ENCODE results near the gene CELF5. TPM values are rescaled to one million over a fixed set of nuclear protein-coding genes. Genes with fewer than 3 reads are reported as not detected.
"Not testable (repeated sequence)": the region's sequence is repeated elsewhere in the genome, so short reads cannot be mapped to it uniquely, and the experiment has no call there.

Gene CELF5
- total RNA-seq, 2 donors from 2014 or later: 0.24 to 0.26 TPM

DNA sequence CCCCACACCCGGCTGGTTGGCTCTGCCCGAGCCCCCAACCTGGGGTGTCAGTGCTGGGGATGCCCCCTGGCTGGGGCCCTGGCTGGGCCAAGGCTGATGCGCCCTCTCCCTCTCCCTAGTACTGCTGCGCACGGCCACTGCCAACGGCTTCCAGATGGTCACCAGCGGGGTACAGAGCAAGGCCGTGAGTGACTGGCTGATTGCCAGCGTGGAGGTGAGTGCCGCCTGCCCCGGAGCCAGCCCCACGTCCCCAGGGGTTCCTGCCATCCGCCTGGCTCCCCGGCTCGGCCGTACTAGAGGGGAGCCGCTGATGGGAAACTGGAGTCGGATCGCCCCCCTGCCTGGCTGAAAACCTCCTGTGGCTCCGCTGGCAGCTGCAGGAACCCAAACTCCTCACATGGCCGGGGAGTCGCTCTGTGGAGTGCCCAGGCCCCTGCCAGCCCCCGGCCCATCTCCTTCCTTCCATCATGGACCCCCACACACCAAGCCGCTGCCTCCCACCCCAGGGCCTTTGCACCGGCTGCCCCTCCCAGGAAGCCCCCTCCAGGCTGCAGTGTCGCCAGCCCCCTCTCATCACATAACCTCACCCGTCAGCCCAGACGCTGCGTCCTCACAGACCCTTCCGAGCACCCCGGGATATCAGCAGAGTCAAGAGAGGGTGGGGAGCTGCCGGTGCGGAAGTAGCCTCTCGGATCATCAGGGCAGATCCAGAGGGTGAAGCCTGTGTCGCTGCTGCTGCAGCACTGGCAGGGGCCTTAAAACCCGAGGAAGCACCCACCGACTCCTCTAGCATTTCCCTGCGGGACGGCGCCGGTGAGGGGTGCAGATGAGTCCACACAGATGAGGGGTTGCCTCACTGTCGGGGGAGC is 28.2 kb upstream of the CELF5 start:
- ATAC-seq (replicated peaks): no peak
- Mint-ChIP-seq H3K27me3 (no peaks in the 10 kb centered on the region), H3K4me3 (no peak overlapping the region), H3K27ac (no peak overlapping the region), H3K4me1 (no peaks in the 10 kb centered on the region), H3K36me3 (ENCODE audit: low read depth) (peaks cover 21% of the 10 kb centered on the region), H3K9me3 (no peaks in the 10 kb centered on the region)

DNA sequence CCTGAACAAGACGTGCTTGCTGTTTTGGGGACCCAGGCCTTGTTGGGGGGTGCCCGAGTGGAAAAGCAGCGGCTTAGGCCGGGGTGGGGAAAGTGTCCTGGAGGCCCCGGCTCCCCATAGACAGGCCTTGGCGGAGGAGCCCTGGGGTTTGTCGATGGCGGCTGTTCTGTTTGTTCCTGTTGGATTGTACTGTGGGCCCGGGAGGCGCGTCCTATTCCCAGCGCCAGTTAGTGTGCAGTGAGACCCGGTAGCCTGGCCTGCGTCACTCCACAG is 27.6 kb upstream of the CELF5 start:
- no peak overlapping the region for H3K4me3 Mint-ChIP-seq
- H3K9me3 Mint-ChIP-seq: no peaks in the 10 kb centered on the region
- peaks cover 21% of the 10 kb centered on the region for H3K36me3 Mint-ChIP-seq (ENCODE audit: low read depth)
- H3K4me1 Mint-ChIP-seq: no peaks in the 10 kb centered on the region
- no peak for ATAC-seq (replicated peaks)
- H3K27me3 Mint-ChIP-seq: no peaks in the 10 kb centered on the region
- H3K27ac Mint-ChIP-seq: no peak overlapping the region

DNA sequence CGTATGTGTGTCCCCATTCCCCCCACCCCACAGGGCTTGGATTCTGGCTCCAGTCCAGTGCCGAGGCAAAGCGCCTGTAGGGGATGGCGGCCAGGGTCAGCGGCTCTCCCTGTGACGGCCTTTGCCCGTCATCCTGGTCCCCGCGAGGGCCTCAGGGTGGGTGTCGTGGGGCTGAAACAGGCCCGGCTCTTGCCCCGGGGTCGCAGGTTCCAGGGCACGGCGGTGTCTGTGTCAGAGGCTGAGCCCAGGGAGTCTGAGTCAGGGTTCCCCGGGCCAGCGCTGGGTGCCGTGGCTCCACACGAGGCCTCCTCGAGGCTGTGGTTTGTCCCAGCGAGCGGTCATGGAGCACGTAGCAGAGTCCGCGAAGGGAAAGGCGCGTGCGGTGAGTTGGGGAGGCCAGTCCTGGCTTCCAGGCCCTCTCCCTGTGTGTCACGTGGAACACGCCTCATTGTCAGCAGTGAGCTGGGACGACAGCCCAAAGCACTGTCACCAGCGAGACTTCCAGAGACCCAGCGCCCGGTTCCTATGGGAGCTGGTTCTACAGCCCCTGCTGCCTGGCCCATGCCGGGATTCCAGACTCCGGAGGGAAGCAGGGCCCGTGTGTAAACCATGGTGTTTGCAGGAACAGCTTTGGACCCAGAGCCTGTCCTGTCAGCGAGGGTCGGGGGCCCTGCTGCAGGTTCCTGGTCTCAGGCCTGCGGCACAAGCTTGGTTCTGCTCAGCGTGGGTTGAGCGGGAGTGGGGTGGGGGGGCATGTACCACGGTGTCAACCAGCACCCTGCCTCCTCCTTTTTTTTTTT is 25.4 kb upstream of the CELF5 start:
- Mint-ChIP-seq H3K4me1 (no peaks in the 10 kb centered on the region), H3K27ac (no peak overlapping the region), H3K9me3 (no peaks in the 10 kb centered on the region), H3K4me3 (no peak overlapping the region), H3K36me3 (ENCODE audit: low read depth) (peaks cover 9% of the 10 kb centered on the region), H3K27me3 (no peaks in the 10 kb centered on the region)
- ATAC-seq (replicated peaks): no peak

DNA sequence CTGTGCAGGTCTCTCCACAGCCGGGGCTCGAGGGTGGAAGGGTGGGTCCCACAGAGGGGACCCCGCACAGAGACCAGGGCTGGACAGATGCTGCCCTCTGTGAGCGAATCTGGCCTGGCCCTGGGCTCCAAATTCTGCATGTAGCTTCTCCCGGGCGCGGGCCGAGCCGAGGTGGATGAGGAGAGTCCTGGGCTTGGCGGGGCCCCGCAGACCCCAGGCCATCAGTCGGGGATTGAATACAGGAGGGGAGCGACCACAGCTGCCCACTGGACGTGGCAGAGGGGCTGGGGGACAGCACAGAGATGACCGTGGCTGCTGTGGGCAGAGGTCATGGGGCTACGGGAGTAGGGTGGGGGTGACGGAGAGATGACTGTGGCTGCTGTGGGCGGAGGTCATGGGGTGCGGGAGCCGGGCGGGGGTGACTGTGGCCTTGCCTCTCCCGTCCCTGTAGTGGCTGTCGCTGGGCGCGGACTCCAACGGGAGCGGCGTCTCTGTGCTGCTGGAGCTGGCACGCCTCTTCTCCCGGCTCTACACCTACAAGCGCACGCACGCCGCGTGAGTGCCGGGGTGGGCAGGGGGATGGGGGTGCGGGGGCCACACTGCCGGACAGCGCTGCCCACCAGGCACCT is 23.3 kb upstream of the CELF5 start:
- H3K4me3 Mint-ChIP-seq: no peak overlapping the region
- no peaks in the 10 kb centered on the region for H3K9me3 Mint-ChIP-seq
- H3K36me3 Mint-ChIP-seq (ENCODE audit: low read depth): peaks cover 6% of the 10 kb centered on the region
- no peaks in the 10 kb centered on the region for H3K27me3 Mint-ChIP-seq
- no peak for ATAC-seq (replicated peaks)
- H3K4me1 Mint-ChIP-seq: no peaks in the 10 kb centered on the region
- no peak overlapping the region for H3K27ac Mint-ChIP-seq

DNA sequence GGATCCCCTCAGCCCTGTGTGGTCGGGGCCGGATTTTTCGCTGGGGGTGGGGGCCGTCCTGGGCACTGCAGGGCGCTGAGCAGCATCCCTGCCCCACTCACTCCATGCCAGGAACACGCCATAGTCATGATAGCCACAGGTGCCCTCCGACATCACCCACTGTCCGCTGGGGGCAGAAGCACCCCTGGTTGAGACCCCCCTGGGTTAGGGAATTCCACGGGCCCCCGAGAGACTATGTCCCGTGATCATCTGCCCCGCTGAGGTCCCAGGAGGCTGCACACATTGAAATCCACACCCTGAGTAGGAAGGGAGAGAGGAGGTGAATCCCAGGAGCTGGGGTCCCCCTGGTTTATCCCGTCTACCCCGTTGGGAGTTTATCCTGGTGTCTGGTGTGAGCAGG is 22.6 kb upstream of the CELF5 start:
- Mint-ChIP-seq H3K27ac (no peak overlapping the region), H3K4me3 (no peak overlapping the region), H3K9me3 (no peaks in the 10 kb centered on the region), H3K36me3 (ENCODE audit: low read depth) (peaks cover 6% of the 10 kb centered on the region), H3K27me3 (no peaks in the 10 kb centered on the region), H3K4me1 (no peaks in the 10 kb centered on the region)
- ATAC-seq (replicated peaks): no peak

DNA sequence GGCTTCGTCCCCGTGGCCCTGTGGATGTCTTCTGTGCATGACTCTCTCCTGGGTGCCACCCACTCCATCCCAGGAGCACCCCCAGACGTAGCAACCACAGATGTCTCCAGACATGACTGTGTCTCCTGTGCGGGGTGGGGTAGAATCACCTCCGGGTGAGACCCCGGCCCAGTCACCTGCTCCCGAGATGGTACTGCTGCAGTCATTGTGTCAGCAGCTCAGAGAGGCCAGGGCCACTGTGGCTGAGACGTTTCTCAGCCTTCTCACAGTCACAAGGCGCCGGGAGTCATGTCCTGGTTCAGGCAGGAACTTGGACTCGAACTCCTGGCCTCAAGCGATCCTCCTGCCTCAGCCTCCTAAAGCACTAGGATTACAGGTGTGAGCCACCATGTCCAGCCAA is 22.1 kb upstream of the CELF5 start:
- Mint-ChIP-seq H3K4me1 (no peaks in the 10 kb centered on the region), H3K27ac (no peak overlapping the region), H3K9me3 (no peaks in the 10 kb centered on the region), H3K4me3 (no peak overlapping the region), H3K36me3 (ENCODE audit: low read depth) (peaks cover 6% of the 10 kb centered on the region), H3K27me3 (no peaks in the 10 kb centered on the region)
- no peak for ATAC-seq (replicated peaks)

DNA sequence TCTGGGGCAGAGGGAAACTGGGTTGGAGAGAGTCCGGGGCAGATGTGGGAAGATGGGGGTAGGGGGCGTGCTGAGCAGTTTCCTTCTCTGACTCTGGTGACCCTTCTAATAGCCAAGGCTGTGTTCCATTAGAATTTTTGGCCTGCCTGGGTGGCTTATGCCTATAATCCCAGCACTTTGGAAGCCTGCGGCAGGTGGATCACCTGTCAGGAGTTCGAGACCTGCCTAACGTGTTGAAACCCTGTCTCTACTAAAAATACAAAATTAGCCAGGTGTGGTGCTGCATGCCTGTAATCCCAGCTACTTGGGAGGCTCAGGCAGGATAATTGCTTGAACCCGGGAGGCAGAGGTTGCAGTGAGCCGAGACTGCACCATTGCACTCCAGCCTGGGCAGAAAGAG is 21.6 kb upstream of the CELF5 start:
- not testable (repeated sequence) for H3K4me1 Mint-ChIP-seq; H3K36me3 Mint-ChIP-seq (ENCODE audit: low read depth); H3K9me3 Mint-ChIP-seq; H3K27me3 Mint-ChIP-seq; H3K27ac Mint-ChIP-seq; H3K4me3 Mint-ChIP-seq; ATAC-seq (replicated peaks)

DNA sequence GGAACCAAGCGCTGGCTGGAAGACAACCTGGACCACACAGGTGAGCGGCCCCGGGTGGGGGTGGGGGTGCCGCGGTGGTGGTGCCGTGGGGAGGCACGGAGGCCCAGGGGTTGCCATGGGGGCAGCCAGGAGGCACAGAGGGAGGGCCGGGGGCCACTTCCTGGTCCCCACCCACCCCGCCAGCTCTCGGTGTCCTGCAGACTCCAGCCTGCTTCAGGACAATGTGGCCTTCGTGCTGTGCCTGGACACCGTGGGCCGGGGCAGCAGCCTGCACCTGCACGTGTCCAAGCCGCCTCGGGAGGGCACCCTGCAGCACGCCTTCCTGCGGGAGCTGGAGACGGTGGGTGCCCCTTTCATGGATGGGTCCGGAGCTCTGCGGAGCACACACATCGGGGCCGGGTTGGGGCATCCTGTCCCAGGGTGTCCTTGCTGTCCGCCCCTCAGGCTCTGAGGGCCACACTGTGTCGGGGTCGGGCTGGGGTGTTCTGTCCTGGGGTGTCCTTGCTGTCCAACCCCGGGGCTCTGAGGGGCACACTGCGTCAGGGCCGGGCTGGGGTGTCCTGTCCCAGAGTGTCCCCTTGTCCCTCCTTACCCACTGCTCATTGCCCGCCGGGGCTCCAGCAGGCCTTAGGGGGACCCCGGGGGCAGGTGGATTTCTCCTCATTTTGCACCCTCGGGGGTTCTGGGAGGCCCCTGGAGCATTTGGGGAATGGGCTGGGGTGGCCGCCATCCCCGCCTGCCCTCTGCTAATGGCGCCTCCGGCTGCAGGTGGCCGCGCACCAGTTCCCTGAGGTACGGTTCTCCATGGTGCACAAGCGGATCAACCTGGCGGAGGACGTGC is 20.4 kb upstream of the CELF5 start:
- Mint-ChIP-seq H3K27ac (no peak overlapping the region), H3K9me3 (no peaks in the 10 kb centered on the region), H3K4me3 (no peak overlapping the region), H3K36me3 (ENCODE audit: low read depth) (peaks cover 6% of the 10 kb centered on the region), H3K4me1 (no peaks in the 10 kb centered on the region), H3K27me3 (no peaks in the 10 kb centered on the region)
- ATAC-seq (replicated peaks): no peak

DNA sequence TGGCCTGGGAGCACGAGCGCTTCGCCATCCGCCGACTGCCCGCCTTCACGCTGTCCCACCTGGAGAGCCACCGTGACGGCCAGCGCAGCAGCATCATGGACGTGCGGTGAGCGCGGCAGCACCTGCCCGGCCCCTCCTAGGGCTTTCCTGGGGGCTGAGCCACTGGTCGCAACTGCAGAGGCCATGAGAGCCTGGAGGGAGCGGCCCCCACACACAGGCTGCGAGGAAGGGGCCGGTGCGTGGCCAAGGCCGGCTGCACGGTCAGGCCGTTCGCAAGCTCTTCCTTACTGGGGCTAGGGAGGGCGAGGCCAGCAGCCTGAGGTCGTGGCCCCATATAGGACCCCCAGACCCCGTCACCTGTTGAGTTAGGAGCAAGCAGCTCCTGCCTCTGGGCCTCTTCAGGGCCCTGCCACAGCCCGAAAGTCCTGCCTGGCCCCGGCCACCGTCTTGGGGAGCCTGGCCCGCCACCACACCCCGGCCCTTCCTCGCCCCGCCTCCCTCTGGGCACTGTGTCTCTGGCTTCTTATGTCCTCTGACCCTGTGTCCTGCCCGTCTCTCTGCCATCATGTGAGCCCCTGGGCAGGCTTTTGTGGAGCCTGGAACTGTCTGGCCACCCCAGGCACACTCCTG is 19.7 kb upstream of the CELF5 start:
- H3K4me1 Mint-ChIP-seq: no peaks in the 10 kb centered on the region
- H3K9me3 Mint-ChIP-seq: no peaks in the 10 kb centered on the region
- peaks cover 6% of the 10 kb centered on the region for H3K36me3 Mint-ChIP-seq (ENCODE audit: low read depth)
- no peak overlapping the region for H3K27ac Mint-ChIP-seq
- no peak overlapping the region for H3K4me3 Mint-ChIP-seq
- H3K27me3 Mint-ChIP-seq: no peaks in the 10 kb centered on the region
- no peak for ATAC-seq (replicated peaks)

DNA sequence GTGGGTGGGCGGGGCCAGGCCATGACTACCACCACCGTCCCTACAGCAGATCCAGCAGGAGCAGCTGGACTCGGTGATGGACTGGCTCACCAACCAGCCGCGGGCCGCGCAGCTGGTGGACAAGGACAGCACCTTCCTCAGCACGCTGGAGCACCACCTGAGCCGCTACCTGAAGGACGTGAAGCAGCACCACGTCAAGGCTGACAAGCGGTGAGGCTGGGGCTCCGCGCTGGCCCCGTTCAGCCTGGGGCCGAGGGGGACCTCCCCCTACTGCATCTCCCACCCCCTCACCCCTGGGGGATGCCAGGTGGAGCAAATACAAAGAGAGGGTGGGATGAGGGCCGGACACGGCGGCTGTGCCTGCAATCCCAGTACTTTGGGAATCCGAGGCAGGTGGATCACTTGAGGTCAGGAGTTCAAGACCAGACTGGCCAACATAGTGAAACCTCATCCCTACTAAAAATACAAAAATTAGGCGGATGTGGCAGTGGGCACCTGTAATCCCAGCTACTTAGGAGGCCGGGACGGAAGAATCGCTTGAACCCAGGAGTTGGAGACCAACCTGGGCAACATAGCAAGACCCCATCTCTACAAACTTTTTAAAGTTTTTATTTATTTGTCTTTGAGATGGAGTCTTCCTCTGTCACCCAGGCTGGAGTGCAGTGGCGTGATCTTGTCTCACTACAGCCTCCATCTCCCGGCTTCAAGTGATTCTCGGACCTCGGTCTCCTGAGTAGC is 18.1 kb upstream of the CELF5 start:
- Mint-ChIP-seq H3K4me1 (no peaks in the 10 kb centered on the region), H3K27ac (no peak overlapping the region), H3K4me3 (no peak overlapping the region), H3K9me3 (no peaks in the 10 kb centered on the region), H3K36me3 (ENCODE audit: low read depth) (peaks cover 6% of the 10 kb centered on the region), H3K27me3 (no peaks in the 10 kb centered on the region)
- ATAC-seq (replicated peaks): no peak

DNA sequence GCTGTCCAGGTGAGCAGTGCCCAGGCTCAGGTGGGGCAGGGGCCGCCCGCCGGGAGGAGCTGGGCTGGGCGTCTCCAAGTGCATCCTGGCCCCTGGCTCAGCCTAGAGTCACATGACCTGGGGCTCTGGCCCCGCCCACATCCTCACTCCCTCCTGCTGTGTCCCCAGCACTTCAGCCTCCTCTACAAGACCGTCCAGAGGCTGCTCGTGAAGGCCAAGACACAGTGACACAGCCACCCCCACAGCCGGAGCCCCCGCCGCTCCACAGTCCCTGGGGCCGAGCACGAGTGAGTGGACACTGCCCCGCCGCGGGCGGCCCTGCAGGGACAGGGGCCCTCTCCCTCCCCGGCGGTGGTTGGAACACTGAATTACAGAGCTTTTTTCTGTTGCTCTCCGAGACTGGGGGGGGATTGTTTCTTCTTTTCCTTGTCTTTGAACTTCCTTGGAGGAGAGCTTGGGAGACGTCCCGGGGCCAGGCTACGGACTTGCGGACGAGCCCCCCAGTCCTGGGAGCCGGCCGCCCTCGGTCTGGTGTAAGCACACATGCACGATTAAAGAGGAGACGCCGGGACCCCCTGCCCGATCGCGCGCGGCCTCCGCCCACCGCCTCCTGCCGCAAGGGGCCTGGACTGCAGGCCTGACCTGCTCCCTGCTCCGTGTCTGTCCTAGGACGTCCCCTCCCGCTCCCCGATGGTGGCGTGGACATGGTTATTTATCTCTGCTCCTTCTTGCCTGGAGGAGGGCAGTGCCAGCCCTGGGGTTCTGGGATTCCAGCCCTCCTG is 16.8 kb upstream of the CELF5 start:
- ATAC-seq (replicated peaks): no peak
- H3K4me3 Mint-ChIP-seq: no peak overlapping the region
- no peaks in the 10 kb centered on the region for H3K27me3 Mint-ChIP-seq
- peaks cover 6% of the 10 kb centered on the region for H3K36me3 Mint-ChIP-seq (ENCODE audit: low read depth)
- H3K9me3 Mint-ChIP-seq: no peaks in the 10 kb centered on the region
- no peaks in the 10 kb centered on the region for H3K4me1 Mint-ChIP-seq
- no peak overlapping the region for H3K27ac Mint-ChIP-seq

DNA sequence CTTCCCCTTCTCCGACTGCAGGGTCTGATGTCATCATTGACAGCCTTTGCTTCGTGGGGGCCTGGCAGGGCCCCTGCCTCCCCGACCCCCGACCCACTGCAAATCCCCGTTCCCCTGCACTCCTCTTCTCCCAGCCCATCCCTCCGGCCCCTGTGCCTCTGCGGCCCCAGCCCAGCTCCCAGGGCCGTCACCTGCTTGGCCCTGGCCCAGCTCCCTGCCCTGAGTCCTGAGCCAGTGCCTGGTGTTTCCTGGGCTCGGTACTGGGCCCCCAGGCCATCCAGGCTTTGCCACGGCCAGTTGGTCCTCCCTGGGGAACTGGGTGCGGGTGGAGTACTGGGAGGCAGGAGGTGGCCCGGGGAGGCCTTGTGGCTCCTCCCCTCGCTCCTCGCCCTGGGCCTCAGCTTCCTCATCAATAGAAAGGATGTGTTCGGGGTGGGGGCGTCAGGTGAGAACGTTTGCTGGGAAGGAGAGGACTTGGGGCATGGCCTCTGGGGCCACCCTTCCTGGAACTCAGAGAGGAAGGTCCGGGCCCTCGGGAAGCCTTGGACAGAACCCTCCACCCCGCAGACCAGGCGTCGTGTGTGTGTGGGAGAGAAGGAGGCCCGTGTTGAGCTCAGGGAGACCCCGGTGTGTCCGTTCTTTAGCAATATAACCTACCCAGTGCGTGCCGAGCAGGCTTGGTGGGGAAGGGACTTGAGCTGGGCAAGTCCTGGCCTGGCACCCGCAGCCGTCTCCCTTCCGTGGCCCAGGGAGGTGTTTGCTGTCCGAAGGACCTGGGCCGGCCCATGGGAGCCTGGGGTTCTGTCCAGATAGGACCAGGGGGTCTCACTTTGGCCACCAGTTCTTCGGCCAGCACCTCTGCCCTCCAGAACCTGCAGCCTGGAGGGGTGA is 15.9 kb upstream of the CELF5 start:
- Mint-ChIP-seq H3K27ac (no peak overlapping the region), H3K27me3 (no peaks in the 10 kb centered on the region), H3K4me1 (no peaks in the 10 kb centered on the region), H3K9me3 (no peaks in the 10 kb centered on the region), H3K4me3 (no peak overlapping the region), H3K36me3 (ENCODE audit: low read depth) (peaks cover 6% of the 10 kb centered on the region)
- ATAC-seq (replicated peaks): no peak

Data from activated T-helper 17 cell treated with anti-CD3 and anti-CD28 coated beads, Interleukin-2, amount 50 U/mL, for 72 hours (primary cell).